HepG2 (cell line): ENCODE data around the gene MADD. TPM values are rescaled to one million over a fixed set of nuclear protein-coding genes. Genes with fewer than 3 reads are reported as not detected.

Source experiments
- ATAC-seq: fragments of 200-7000 bp; cut with Tn5 transposase; 3 replicates; pipeline ENCODE4 v1.9.1; 2020; ENCODE audit warnings: mild to moderate bottlenecking, moderate library complexity
- BruUV-seq: library from RNA; stranded (reverse); fragments of 400-500 nt; replicated peaks from 2 replicates; lab custom pipeline; 2021; lab: Mats Ljungman, UMichigan
- CTCF ChIA-PET: fragments of 300-600 bp; formaldehyde crosslinking; extraction: SDS; loops from one replicate; lab custom pipeline; 2021; ENCODE audit warnings: low total read pairs, inconsistent platforms, low intra/inter-chr PET ratio; lab: Yijun Ruan, JAX
- POLR2A ChIA-PET: fragments of 350-600 bp; sonication (Branson Sonifier 250); formaldehyde crosslinking; loops from one replicate; lab custom pipeline; 2020; ENCODE audit warnings: antibody characterized with exemption, inconsistent platforms; lab: Yijun Ruan, JAX
- DNase-seq: peaks from one replicate; pipeline ENCODE4 v3.0.0-alpha.2; 2015; ENCODE audit warnings: low spot score
- FAIRE-seq: peaks from 3 replicates; lab custom pipeline; 2011; peaks lifted over from hg19 to GRCh38; lab: Jason Lieb, UNC
- H2AFZ ChIP-seq: one replicate; pipeline ENCODE4 v1.6.1; 2011; ENCODE audit warnings: low read length, inconsistent platforms
- H3K27ac ChIP-seq: fragments of 300-600 bp; 3 replicates; pipeline ENCODE4 v1.8.0; 2011; ENCODE audit warnings: mixed run types, mild to moderate bottlenecking, mixed read lengths, low read length, inconsistent platforms; ENCODE audit not compliant: insufficient read depth; ENCODE audit errors: extremely low read length
- H3K27me3 ChIP-seq, 2 experiments: fragments of 200-600 bp in 1 of 2; 2 replicates in 1 of 2; 3 replicates in 1 of 2; pipeline versions ENCODE4 v1.6.0 to v1.8.0; 2011; ENCODE audit warnings: low read length in 2 of 2, mild to moderate bottlenecking in 2 of 2, moderate library complexity in 2 of 2, inconsistent platforms in 1 of 2; ENCODE audit not compliant: insufficient read depth in 2 of 2, control insufficient read depth in 1 of 2
- H3K36me3 ChIP-seq, 2 experiments: fragments of 200-600 bp in 1 of 2; replicated peaks in 1 of 2; 2 replicates in 1 of 2; 3 replicates in 1 of 2; pipeline versions ENCODE4 v1.5.1 to v1.8.0; 2011; ENCODE audit warnings: low read length in 2 of 2, inconsistent platforms in 1 of 2; ENCODE audit not compliant: insufficient read depth in 2 of 2, control insufficient read depth in 1 of 2
- H3K4me1 ChIP-seq: 2 replicates; pipeline ENCODE4 v1.5.1; 2012; ENCODE audit warnings: low read length, inconsistent platforms; ENCODE audit not compliant: insufficient read depth
- H3K4me2 ChIP-seq: 2 replicates; pipeline ENCODE4 v1.6.0; 2011; ENCODE audit warnings: low read depth, low read length, inconsistent platforms
- H3K4me3 ChIP-seq, 3 experiments: fragments of 200-600 bp in 1 of 3; sonication (generic), shearing (Covaris generic) in 1 of 3; replicated peaks in 1 of 3; 2 replicates each; pipeline ENCODE4 v1.5.1; 2011 to 2016; ENCODE audit warnings: low read length in 3 of 3, inconsistent platforms in 2 of 3, low read depth in 2 of 3, mild to moderate bottlenecking in 2 of 3, control low read depth in 1 of 3, mixed read lengths in 1 of 3; ENCODE audit not compliant: insufficient read depth in 1 of 3
- H3K79me2 ChIP-seq: one replicate; pipeline ENCODE4 v1.6.1; 2011; ENCODE audit warnings: low read length, inconsistent platforms; ENCODE audit not compliant: insufficient read depth
- H3K9ac ChIP-seq: 2 replicates; pipeline ENCODE4 v1.6.0; 2011; ENCODE audit warnings: mild to moderate bottlenecking, low read depth, low read length, inconsistent platforms; ENCODE audit not compliant: insufficient read depth
- H3K9me3 ChIP-seq: 2 replicates; pipeline ENCODE4 v1.5.1; 2012; ENCODE audit warnings: mild to moderate bottlenecking, low read length
- H4K20me1 ChIP-seq: 2 replicates; pipeline ENCODE4 v1.6.0; 2011; ENCODE audit warnings: inconsistent platforms, mild to moderate bottlenecking, low read length, moderate library complexity; ENCODE audit not compliant: insufficient read depth
- KDM5B ChIP-seq: sonication (generic); formaldehyde crosslinking; IDR thresholded peaks from 2 replicates; pipeline ENCODE4 v1.4.0; 2020; ENCODE audit warnings: missing genetic modification reagents, mild to moderate bottlenecking, borderline replicate concordance
- NR2F6 ChIP-seq, 2 experiments: IDR thresholded peaks; 2 replicates each; pipeline ENCODE4 v1.6.1; 2016; ENCODE audit warnings: antibody characterized with exemption in 1 of 2, mild to moderate bottlenecking in 1 of 2
- PHF8 ChIP-seq: sonication (generic); formaldehyde crosslinking; IDR thresholded peaks from 2 replicates; pipeline ENCODE4 v1.5.0; 2020; ENCODE audit warnings: missing genetic modification reagents
- PITX1 ChIP-seq: sonication (generic); formaldehyde crosslinking; IDR thresholded peaks from 2 replicates; pipeline ENCODE4 v1.5.1; 2020; ENCODE audit warnings: mild to moderate bottlenecking, missing genetic modification reagents
- POLR2A ChIP-seq, 2 experiments: IDR thresholded peaks; 2 replicates each; pipeline ENCODE4 v1.6.1; 2011; ENCODE audit warnings: low read depth in 2 of 2, low read length in 2 of 2, mild to moderate bottlenecking in 1 of 2, moderate library complexity in 1 of 2; ENCODE audit not compliant: insufficient read depth in 1 of 2
- POLR2G ChIP-seq: fragments of 200-400 bp; formaldehyde crosslinking; IDR thresholded peaks from 2 replicates; pipeline ENCODE4 v1.6.1; 2018; ENCODE audit warnings: mild to moderate bottlenecking, low read depth, low read length, moderate library complexity
- PRMT3 ChIP-seq: sonication (generic); formaldehyde crosslinking; IDR thresholded peaks from 2 replicates; pipeline ENCODE4 v1.8.1; 2022; ENCODE audit warnings: low read depth, mild to moderate bottlenecking, moderate library complexity, missing genetic modification reagents, borderline replicate concordance
- SNAI1 ChIP-seq: sonication (generic); formaldehyde crosslinking; IDR thresholded peaks from 2 replicates; pipeline ENCODE4 v1.5.0; 2020; ENCODE audit warnings: mild to moderate bottlenecking, missing genetic modification reagents, borderline replicate concordance
- TFE3 ChIP-seq: IDR thresholded peaks from 2 replicates; pipeline ENCODE4 v1.6.1; 2016
- WIZ ChIP-seq: sonication (generic); formaldehyde crosslinking; IDR thresholded peaks from 2 replicates; pipeline ENCODE4 v1.5.1; 2020; ENCODE audit warnings: mild to moderate bottlenecking, missing genetic modification reagents
- YEATS4 ChIP-seq: sonication (generic); formaldehyde crosslinking; IDR thresholded peaks from 2 replicates; pipeline ENCODE4 v1.4.0; 2020; ENCODE audit warnings: missing genetic modification reagents, borderline replicate concordance
- ZBTB7B ChIP-seq: sonication (generic); formaldehyde crosslinking; IDR thresholded peaks from 2 replicates; pipeline ENCODE4 v1.4.0; 2020; ENCODE audit warnings: missing genetic modification reagents
- ZFP90 ChIP-seq: sonication (generic); formaldehyde crosslinking; IDR thresholded peaks from 2 replicates; pipeline ENCODE4 v1.8.0; 2022; ENCODE audit warnings: missing genetic modification reagents, mild to moderate bottlenecking, inconsistent platforms, borderline replicate concordance
- ZFX ChIP-seq: sonication (generic); formaldehyde crosslinking; IDR thresholded peaks from 2 replicates; pipeline ENCODE4 v1.4.0; 2020; ENCODE audit warnings: mild to moderate bottlenecking, low read depth, missing genetic modification reagents, moderate library complexity
- ZFY ChIP-seq: sonication (generic); formaldehyde crosslinking; IDR thresholded peaks from 2 replicates; pipeline ENCODE4 v1.4.0; 2020; ENCODE audit warnings: missing genetic modification reagents
- ZNF510 ChIP-seq: sonication (generic); formaldehyde crosslinking; IDR thresholded peaks from 2 replicates; pipeline ENCODE4 v1.4.0; 2020; ENCODE audit warnings: low read depth, mild to moderate bottlenecking, missing genetic modification reagents
- ZNF543 ChIP-seq: sonication (generic); formaldehyde crosslinking; IDR thresholded peaks from 2 replicates; pipeline ENCODE4 v1.4.0; 2020; ENCODE audit warnings: mild to moderate bottlenecking, missing genetic modification reagents
- ZNF550 ChIP-seq: sonication (generic); formaldehyde crosslinking; IDR thresholded peaks from 2 replicates; pipeline ENCODE4 v1.4.0; 2020; ENCODE audit warnings: mild to moderate bottlenecking, missing genetic modification reagents, borderline replicate concordance
- ZNF891 ChIP-seq: sonication (generic); formaldehyde crosslinking; IDR thresholded peaks from 2 replicates; pipeline ENCODE4 v1.5.0; 2020; ENCODE audit warnings: mild to moderate bottlenecking, missing genetic modification reagents
- WGBS: methylation state at CpG from one replicate; pipeline ENCODE4 v1.1.6; 2017; ENCODE audit warnings: low lambda C conversion rate; 5-methylcytosine and 5-hydroxymethylcytosine counted together
- in situ Hi-C: cut with HindIII; loops from 2 replicates; pipeline ENCODE4 v1.10.0; 2017; ENCODE audit warnings: low pct_unique_long_range_greater_than_20kb; ENCODE audit not compliant: extremely low pct_ligation_motif_present
- intact Hi-C: fragments of 100-400 bp; cut with micrococcal nuclease; formaldehyde crosslinking; loops from one replicate; pipeline ENCODE4 v1.10.0; 2022; ENCODE audit not compliant: unreplicated experiment
- polyA plus RNA-seq, 8 experiments: library from polyadenylated mRNA; depleted of rRNA in 3 of 8; stranded (reverse) in 7 of 8; unstranded in 1 of 8; fragments of >200 nt; fragmentation: Illumina TruSeq in 4 of 8; extraction: Trizol in 4 of 8; gene quantifications; 2 replicates each; pipeline versions ENCODE4 v1.2.1 to v1.2.3, GENCODE V29; 2011 to 2016; ENCODE audit warnings: low read depth in 4 of 8, missing spikeins in 1 of 8, mixed read lengths in 1 of 8; ENCODE audit not compliant: insufficient read depth in 1 of 8
- total RNA-seq, 5 experiments: library from RNA; depleted of rRNA; stranded (reverse); fragments of >200 nt; fragmentation: Illumina TruSeq; extraction: Trizol; gene quantifications; 2 replicates each; pipeline ENCODE4 v1.2.3, GENCODE V29; 2016; ENCODE audit warnings: low read depth in 1 of 5

Gene MADD
- total and polyA plus RNA-seq, 2 of the 13 experiments (the other 11 are each of a cell fraction or from before 2014, with no cell fraction given): 18.0 to 29.2 TPM

GRCh38 chr11:47268448-47269001 is 1.4 kb upstream of the MADD start:
- CTCF ChIA-PET: interaction anchor here (1.2 kb wide), 1 partner anchor 11 kb away, joined by 4 read pairs; the partner anchor contains the start of gene NR1H3
- POLR2A ChIA-PET: interaction anchor here (0.6 to 4.9 kb wide), 7 partner anchors 10 to 90 kb away, joined by 3 to 34 read pairs (median 5); partner anchors contain the start of genes ACP2 and NR1H3
- H3K27ac ChIP-seq: peak overlapping the region; percentile 88
- intact Hi-C loops (loop anchor here (2.0 kb wide), 1 partner anchor 86 kb away; no protein-coding TSS in a partner anchor), in situ Hi-C loops (no loop called here)
- peaks cover 0 to 1% of the 10 kb centered on the region in 2 experiments; a peak in 2 of 5 replicates for H3K36me3 ChIP-seq
- no peak for FAIRE-seq
- peaks cover 58% of the 10 kb centered on the region for H3K4me1 ChIP-seq
- no peaks in the 10 kb centered on the region for H3K27me3 ChIP-seq
- H4K20me1 ChIP-seq: peaks cover 23% of the 10 kb centered on the region; the same call in 1 of the 2 replicates
- no peak for DNase-seq
- no peak overlapping the region for H2AFZ ChIP-seq
- ATAC-seq: no peak
- H3K9me3 ChIP-seq: no peaks in the 10 kb centered on the region
- peak overlapping the region; percentile 73 for H3K9ac ChIP-seq
- peak overlapping the region; percentile 98 for H3K4me2 ChIP-seq
- peaks cover 29% of the 10 kb centered on the region for H3K79me2 ChIP-seq
- peak overlapping the region in 2 of 3 experiments; percentile 39 to 80; a peak in 4 of 6 replicates for H3K4me3 ChIP-seq
- WGBS: 44% methylated on average over 13 of the region's 13 CpGs
- BruUV-seq: TSS peak; percentile 63
- TF ChIP-seq ZNF550 (CRISPR knock-in tag): 0 out of 2 replicates have a peak, but pooled peaks have one; percentile 30
- TF ChIP-seq PRMT3 (CRISPR knock-in tag): no peak
- TF ChIP-seq POLR2A (IDR thresholded peaks at IDR 0.05; ENCODE audit: insufficient read depth in 1 of 2, low read depth in 2 of 2, low read length in 2 of 2): peak in 1 of 2 experiments; percentile 54; a peak in 1 of 4 replicates
- TF ChIP-seq KDM5B (CRISPR knock-in tag): peak; percentile 19; the same call in 1 of the 2 replicates
- TF ChIP-seq NR2F6 (IDR thresholded peaks at IDR 0.05): no peak
- no peak for TF ChIP-seq NR2F6 (CRISPR knock-in tag; IDR thresholded peaks at IDR 0.05)
- no peak for TF ChIP-seq ZFP90 (CRISPR knock-in tag)
- TF ChIP-seq ZNF543 (CRISPR knock-in tag): 0 out of 2 replicates have a peak, but pooled peaks have one; percentile 58
- TF ChIP-seq TFE3 (CRISPR knock-in tag): no peak; the same call in 1 of the 2 replicates
- 0 out of 2 replicates have a peak, but pooled peaks have one; percentile 13 for TF ChIP-seq ZNF510 (CRISPR knock-in tag)
- TF ChIP-seq ZNF891 (CRISPR knock-in tag): no peak
- TF ChIP-seq ZBTB7B (CRISPR knock-in tag): peak; percentile 16; the same call in 1 of the 2 replicates
- peak; percentile 57 for TF ChIP-seq ZFX (CRISPR knock-in tag)
- peak; percentile 16; the same call in 1 of the 2 replicates for TF ChIP-seq YEATS4 (CRISPR knock-in tag)
- no peak for TF ChIP-seq WIZ (CRISPR knock-in tag)
- peak; percentile 49; the same call in 1 of the 2 replicates for TF ChIP-seq POLR2G
- 0 out of 2 replicates have a peak, but pooled peaks have one; percentile 8 for TF ChIP-seq ZFY (CRISPR knock-in tag)
- TF ChIP-seq PHF8 (CRISPR knock-in tag): 0 out of 2 replicates have a peak, but pooled peaks have one; percentile 21
- 0 out of 2 replicates have a peak, but pooled peaks have one; percentile 10 for TF ChIP-seq PITX1 (CRISPR knock-in tag)
- TF ChIP-seq SNAI1: 0 out of 2 replicates have a peak, but pooled peaks have one; percentile 29
